Measurements from ENCODE around the gene INSYN2A. TPM values are rescaled to one million over a fixed set of nuclear protein-coding genes. Genes with fewer than 3 reads are reported as not detected.

Gene INSYN2A
- polyA plus RNA-seq, 4 donors, result 0.22 to 0.68 (median 0.25) TPM

DNA sequence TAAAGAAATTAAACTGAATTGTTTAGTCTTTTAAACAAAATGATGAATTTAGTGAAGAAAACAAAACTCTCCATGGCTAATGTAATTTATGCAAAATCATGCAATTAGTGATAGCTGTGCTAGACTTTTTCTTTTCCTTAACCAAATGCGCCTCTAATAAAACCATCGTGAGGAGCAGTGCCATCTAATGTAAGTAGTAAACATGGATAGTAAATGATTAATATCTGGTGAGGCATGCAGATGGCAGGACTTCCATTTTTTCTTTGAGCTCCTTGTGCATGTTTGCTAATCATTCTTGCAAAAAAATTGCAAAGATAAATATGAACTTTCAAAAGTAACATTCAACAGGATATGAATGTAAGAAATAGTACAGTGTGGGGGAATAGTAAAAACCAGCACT, 2.3 kb downstream of the INSYN2A start:
- Histone ChIP-seq H3K27ac (ENCODE audit: low read depth in 1 of 3, low read length in 2 of 3) (no peak overlapping the region), H3K4me1 (ENCODE audit: control insufficient read depth in 3 of 3, insufficient read depth in 2 of 3, low read depth in 1 of 3, low read length in 2 of 3) (peaks cover 0 to 7% (median 0%) of the 10 kb centered on the region in 3 donors), H3K4me3 (ENCODE audit: low read depth in 1 of 3, low read length in 3 of 3) (no peak overlapping the region), H3K9me3 (ENCODE audit: control insufficient read depth in 2 of 2, insufficient read depth in 1 of 2, low read depth in 1 of 2, low read length in 1 of 2) (no peaks in the 10 kb centered on the region), H3K27me3 (ENCODE audit: control insufficient read depth in 3 of 3, insufficient read depth in 3 of 3, low read length in 3 of 3) (peaks cover 5 to 25% (median 9%) of the 10 kb centered on the region in 3 donors), H3K36me3 (ENCODE audit: control insufficient read depth in 3 of 3, insufficient read depth in 2 of 3, low read depth in 1 of 3, low read length in 3 of 3) (no peaks in the 10 kb centered on the region)
- DNase-seq (no peak), FAIRE-seq (no peak)
- 32 to 55% (median 53%) methylated on average over 2 of the region's 2 CpGs for WGBS, 3 donors

DNA sequence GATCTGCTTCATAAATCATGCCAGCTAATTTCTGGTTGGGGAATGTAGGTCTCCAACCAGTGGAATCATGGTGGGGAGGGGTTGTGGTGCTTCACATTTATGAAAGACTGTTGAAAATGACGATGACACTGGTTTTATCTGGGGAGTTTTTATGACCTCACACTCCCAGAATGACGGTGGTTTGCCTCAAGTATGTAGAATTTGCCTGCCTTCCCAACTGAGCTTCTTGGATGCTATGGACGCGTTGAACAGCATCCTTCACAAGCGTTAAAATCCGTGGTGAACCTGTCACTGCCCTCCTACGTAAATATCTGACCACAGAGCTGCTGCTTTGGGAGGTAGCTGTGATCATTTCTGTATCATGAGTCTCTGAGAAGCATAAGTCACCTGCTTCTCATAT, 3.3 kb downstream of the INSYN2A start:
- 70 to 78% (median 70%) methylated on average over 7 of the region's 7 CpGs for WGBS, 3 donors
- Histone ChIP-seq H3K4me1 (ENCODE audit: control insufficient read depth in 3 of 3, insufficient read depth in 2 of 3, low read depth in 1 of 3, low read length in 2 of 3) (peaks cover 0 to 7% (median 0%) of the 10 kb centered on the region in 3 donors), H3K4me3 (ENCODE audit: low read depth in 1 of 3, low read length in 3 of 3) (no peak overlapping the region), H3K9me3 (ENCODE audit: control insufficient read depth in 2 of 2, insufficient read depth in 1 of 2, low read depth in 1 of 2, low read length in 1 of 2) (no peaks in the 10 kb centered on the region), H3K36me3 (ENCODE audit: control insufficient read depth in 3 of 3, insufficient read depth in 2 of 3, low read depth in 1 of 3, low read length in 3 of 3) (no peaks in the 10 kb centered on the region), H3K27ac (ENCODE audit: low read depth in 1 of 3, low read length in 2 of 3) (no peak overlapping the region), H3K27me3 (ENCODE audit: control insufficient read depth in 3 of 3, insufficient read depth in 3 of 3, low read length in 3 of 3) (peaks cover 5 to 25% (median 9%) of the 10 kb centered on the region in 3 donors)
- FAIRE-seq (no peak), DNase-seq (no peak)

DNA sequence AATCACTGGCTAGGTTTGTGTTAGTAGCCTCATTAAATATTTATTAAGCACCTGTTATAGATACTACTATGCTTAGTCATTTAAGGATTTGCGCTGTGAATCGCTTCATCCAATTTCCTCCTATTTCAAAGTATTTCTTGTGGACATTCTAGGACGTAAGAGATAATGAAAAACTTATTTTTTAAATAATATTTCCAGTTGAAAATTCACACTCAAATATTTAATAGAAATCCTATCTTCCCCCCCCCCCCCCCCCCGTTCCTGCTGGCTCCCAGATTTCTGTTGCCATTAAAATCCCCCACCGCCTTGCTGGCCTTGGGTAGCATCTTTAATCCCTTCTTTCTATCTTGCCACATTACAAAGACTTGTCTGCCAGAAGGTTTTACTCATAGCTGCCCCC, 6.0 kb downstream of the INSYN2A start:
- 69 to 79% (median 71%) methylated on average over 5 of the region's 5 CpGs for WGBS, 3 donors
- H3K9me3 ChIP-seq (ENCODE audit: control insufficient read depth in 2 of 2, insufficient read depth in 1 of 2, low read depth in 1 of 2, low read length in 1 of 2), result no peaks in the 10 kb centered on the region
- H3K27ac ChIP-seq (ENCODE audit: low read depth in 1 of 3, low read length in 2 of 3), result no peak overlapping the region
- H3K4me3 ChIP-seq (ENCODE audit: low read depth in 1 of 3, low read length in 3 of 3), result no peak overlapping the region
- FAIRE-seq (no peak), DNase-seq (no peak)
- H3K4me1 ChIP-seq (ENCODE audit: control insufficient read depth in 3 of 3, insufficient read depth in 2 of 3, low read depth in 1 of 3, low read length in 2 of 3), result peaks cover 0 to 4% (median 0%) of the 10 kb centered on the region in 3 donors
- peaks cover 0 to 15% (median 5%) of the 10 kb centered on the region in 3 donors for H3K27me3 ChIP-seq (ENCODE audit: control insufficient read depth in 3 of 3, insufficient read depth in 3 of 3, low read length in 3 of 3)
- no peaks in the 10 kb centered on the region for H3K36me3 ChIP-seq (ENCODE audit: control insufficient read depth in 3 of 3, insufficient read depth in 2 of 3, low read depth in 1 of 3, low read length in 3 of 3)

DNA sequence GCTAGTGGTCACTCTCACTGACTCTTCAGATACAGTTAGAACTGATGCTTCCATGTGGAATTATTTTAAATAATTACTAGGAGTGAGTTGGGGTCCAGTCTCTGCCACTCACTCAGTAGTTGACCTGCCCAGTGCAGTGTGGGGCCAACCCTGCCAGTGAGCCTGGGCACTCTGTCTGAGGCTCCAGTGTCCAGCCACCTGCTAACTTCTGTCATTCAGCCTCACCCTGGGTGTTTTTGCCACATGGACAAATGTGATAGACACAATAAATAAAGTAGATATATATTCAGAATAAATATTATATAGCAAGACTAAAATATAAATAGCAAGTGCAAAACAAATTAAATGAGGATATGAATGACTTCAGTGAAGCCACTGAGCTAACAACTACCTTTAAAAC, 7.2 kb downstream of the INSYN2A start:
- Histone ChIP-seq H3K9me3 (ENCODE audit: control insufficient read depth in 2 of 2, insufficient read depth in 1 of 2, low read depth in 1 of 2, low read length in 1 of 2) (no peaks in the 10 kb centered on the region), H3K4me3 (ENCODE audit: low read depth in 1 of 3, low read length in 3 of 3) (no peak overlapping the region), H3K27me3 (ENCODE audit: control insufficient read depth in 3 of 3, insufficient read depth in 3 of 3, low read length in 3 of 3) (peaks cover 0 to 3% (median 0%) of the 10 kb centered on the region in 3 donors), H3K36me3 (ENCODE audit: control insufficient read depth in 3 of 3, insufficient read depth in 2 of 3, low read depth in 1 of 3, low read length in 3 of 3) (no peaks in the 10 kb centered on the region), H3K4me1 (ENCODE audit: control insufficient read depth in 3 of 3, insufficient read depth in 2 of 3, low read depth in 1 of 3, low read length in 2 of 3) (no peaks in the 10 kb centered on the region), H3K27ac (ENCODE audit: low read depth in 1 of 3, low read length in 2 of 3) (no peak overlapping the region)
- DNase-seq, result no peak
- FAIRE-seq, result no peak

DNA sequence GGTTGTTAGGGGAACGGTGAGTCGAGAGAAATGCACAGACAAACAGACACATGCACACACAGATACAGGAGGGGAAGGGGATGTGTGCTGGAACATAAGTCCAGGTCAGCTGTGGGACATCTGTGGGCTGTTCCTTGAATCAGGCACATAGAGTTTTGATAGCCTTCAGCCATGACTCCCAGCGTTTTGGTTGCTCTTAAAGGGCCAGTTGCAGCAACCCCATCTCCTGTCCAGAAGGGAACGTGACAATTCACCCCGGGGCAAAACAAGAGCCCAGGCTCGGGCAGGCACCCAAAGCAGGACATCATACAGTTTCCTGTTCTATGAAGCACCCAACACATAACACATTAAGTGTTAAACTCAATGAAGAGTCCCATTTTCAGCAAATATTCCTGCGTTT, 9.6 kb downstream of the INSYN2A start:
- no peak for DNase-seq
- Histone ChIP-seq H3K9me3 (ENCODE audit: control insufficient read depth in 2 of 2, insufficient read depth in 1 of 2, low read depth in 1 of 2, low read length in 1 of 2) (no peaks in the 10 kb centered on the region), H3K27ac (ENCODE audit: low read depth in 1 of 3, low read length in 2 of 3) (no peak overlapping the region), H3K36me3 (ENCODE audit: control insufficient read depth in 3 of 3, insufficient read depth in 2 of 3, low read depth in 1 of 3, low read length in 3 of 3) (no peaks in the 10 kb centered on the region), H3K27me3 (ENCODE audit: control insufficient read depth in 3 of 3, insufficient read depth in 3 of 3, low read length in 3 of 3) (no peaks in the 10 kb centered on the region), H3K4me3 (ENCODE audit: low read depth in 1 of 3, low read length in 3 of 3) (no peak overlapping the region), H3K4me1 (ENCODE audit: control insufficient read depth in 3 of 3, insufficient read depth in 2 of 3, low read depth in 1 of 3, low read length in 2 of 3) (no peaks in the 10 kb centered on the region)
- FAIRE-seq, result no peak
- WGBS, 3 donors, result 78 to 84% (median 81%) methylated on average over 7 of the region's 7 CpGs

DNA sequence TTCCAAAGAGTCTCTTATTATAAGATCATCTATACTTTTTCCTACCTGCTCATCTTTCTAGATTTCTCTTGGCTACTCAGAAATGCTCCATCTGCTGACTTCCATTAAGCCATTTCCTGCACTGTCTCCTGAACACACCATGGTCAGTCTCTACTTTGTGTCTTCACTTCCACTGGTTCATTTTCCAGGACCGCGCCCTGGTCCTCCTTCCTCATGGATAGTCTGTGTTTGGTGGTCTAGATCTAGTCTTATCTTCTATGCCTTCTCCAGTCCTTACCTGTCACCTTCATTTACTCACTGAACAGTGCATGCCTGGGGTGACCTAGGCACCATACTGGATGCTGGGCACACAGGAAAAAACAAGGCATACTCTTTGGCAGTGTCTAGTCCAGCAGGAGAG, 11.8 kb downstream of the INSYN2A start:
- 97 to 100% (median 98%) methylated on average over 2 of the region's 2 CpGs for WGBS, 3 donors
- no peak for FAIRE-seq
- Histone ChIP-seq H3K4me3 (ENCODE audit: low read depth in 1 of 3, low read length in 3 of 3) (no peak overlapping the region), H3K27me3 (ENCODE audit: control insufficient read depth in 3 of 3, insufficient read depth in 3 of 3, low read length in 3 of 3) (no peaks in the 10 kb centered on the region), H3K27ac (ENCODE audit: low read depth in 1 of 3, low read length in 2 of 3) (no peak overlapping the region), H3K9me3 (ENCODE audit: control insufficient read depth in 2 of 2, insufficient read depth in 1 of 2, low read depth in 1 of 2, low read length in 1 of 2) (peaks cover 0 to 3% of the 10 kb centered on the region in 2 donors), H3K36me3 (ENCODE audit: control insufficient read depth in 3 of 3, insufficient read depth in 2 of 3, low read depth in 1 of 3, low read length in 3 of 3) (no peaks in the 10 kb centered on the region), H3K4me1 (ENCODE audit: control insufficient read depth in 3 of 3, insufficient read depth in 2 of 3, low read depth in 1 of 3, low read length in 2 of 3) (no peaks in the 10 kb centered on the region)
- no peak for DNase-seq

DNA sequence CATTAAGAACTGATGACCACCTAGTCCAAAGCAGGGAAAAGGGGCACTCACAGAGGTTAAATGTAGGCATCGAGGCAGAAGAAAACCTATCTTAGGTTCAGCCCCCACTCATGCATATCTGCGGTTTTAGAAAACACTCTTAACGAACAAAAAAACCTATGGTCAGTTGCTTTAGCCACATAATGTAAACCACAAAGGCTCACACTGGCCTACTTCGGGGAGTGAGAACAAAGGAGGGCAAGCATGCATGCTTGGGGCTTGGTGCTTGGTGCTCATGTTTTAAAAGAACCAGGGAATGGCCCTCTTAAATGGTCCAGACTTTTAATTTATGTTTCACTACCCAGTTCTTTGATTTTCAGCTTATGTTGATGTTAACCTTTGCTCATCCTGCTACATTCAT, 14.2 kb downstream of the INSYN2A start:
- H3K36me3 ChIP-seq (ENCODE audit: control insufficient read depth in 3 of 3, insufficient read depth in 2 of 3, low read depth in 1 of 3, low read length in 3 of 3), result peaks cover 0 to 3% (median 0%) of the 10 kb centered on the region in 3 donors
- no peak overlapping the region for H3K4me3 ChIP-seq (ENCODE audit: low read depth in 1 of 3, low read length in 3 of 3)
- 90 to 93% (median 91%) methylated on average over 4 of the region's 4 CpGs for WGBS, 3 donors
- no peaks in the 10 kb centered on the region for H3K4me1 ChIP-seq (ENCODE audit: control insufficient read depth in 3 of 3, insufficient read depth in 2 of 3, low read depth in 1 of 3, low read length in 2 of 3)
- H3K27ac ChIP-seq (ENCODE audit: low read depth in 1 of 3, low read length in 2 of 3), result no peak overlapping the region
- H3K27me3 ChIP-seq (ENCODE audit: control insufficient read depth in 3 of 3, insufficient read depth in 3 of 3, low read length in 3 of 3), result no peaks in the 10 kb centered on the region
- peaks cover 0 to 3% of the 10 kb centered on the region in 2 donors for H3K9me3 ChIP-seq (ENCODE audit: control insufficient read depth in 2 of 2, insufficient read depth in 1 of 2, low read depth in 1 of 2, low read length in 1 of 2)
- DNase-seq, result no peak
- FAIRE-seq, result no peak

DNA sequence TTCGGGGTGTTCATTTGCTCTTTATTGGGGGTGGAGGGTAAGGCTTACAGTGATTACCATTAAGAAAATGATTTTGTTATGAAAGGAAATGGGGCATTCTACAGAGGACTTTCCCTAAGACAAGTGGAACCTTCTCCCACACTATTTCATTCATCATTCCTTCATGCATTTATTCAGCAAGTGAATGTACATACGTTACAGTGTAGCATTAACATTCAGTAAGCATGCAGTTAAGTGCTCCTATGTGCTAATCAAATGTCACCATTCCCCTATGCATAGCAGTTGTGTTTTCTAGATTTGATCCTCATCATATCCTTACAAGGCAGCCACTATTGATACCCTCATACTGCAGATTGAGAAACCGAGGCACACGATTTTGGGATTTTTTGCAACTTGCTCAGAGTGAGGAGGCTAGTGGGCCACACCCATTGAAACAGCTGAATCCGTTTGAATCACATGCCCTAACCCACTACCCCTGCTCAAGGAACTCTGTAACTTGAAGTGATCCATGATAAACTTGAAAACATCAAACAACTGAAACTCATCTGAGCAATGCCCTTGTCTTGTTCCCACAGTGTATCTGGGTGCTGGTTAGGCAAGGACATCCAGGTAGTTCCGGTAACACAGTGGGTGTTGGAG, 16.7 kb downstream of the INSYN2A start:
- DNase-seq (no peak), FAIRE-seq (no peak)
- H3K4me1 ChIP-seq (ENCODE audit: control insufficient read depth in 3 of 3, insufficient read depth in 2 of 3, low read depth in 1 of 3, low read length in 2 of 3), result no peaks in the 10 kb centered on the region
- H3K27ac ChIP-seq (ENCODE audit: low read depth in 1 of 3, low read length in 2 of 3), result no peak overlapping the region
- H3K27me3 ChIP-seq (ENCODE audit: control insufficient read depth in 3 of 3, insufficient read depth in 3 of 3, low read length in 3 of 3), result no peaks in the 10 kb centered on the region
- peaks cover 0 to 8% (median 0%) of the 10 kb centered on the region in 3 donors for H3K36me3 ChIP-seq (ENCODE audit: control insufficient read depth in 3 of 3, insufficient read depth in 2 of 3, low read depth in 1 of 3, low read length in 3 of 3)
- H3K4me3 ChIP-seq (ENCODE audit: low read depth in 1 of 3, low read length in 3 of 3), result no peak overlapping the region
- WGBS, 3 donors, result 91 to 93% (median 93%) methylated on average over 6 of the region's 6 CpGs
- peaks cover 0 to 3% of the 10 kb centered on the region in 2 donors for H3K9me3 ChIP-seq (ENCODE audit: control insufficient read depth in 2 of 2, insufficient read depth in 1 of 2, low read depth in 1 of 2, low read length in 1 of 2)

DNA sequence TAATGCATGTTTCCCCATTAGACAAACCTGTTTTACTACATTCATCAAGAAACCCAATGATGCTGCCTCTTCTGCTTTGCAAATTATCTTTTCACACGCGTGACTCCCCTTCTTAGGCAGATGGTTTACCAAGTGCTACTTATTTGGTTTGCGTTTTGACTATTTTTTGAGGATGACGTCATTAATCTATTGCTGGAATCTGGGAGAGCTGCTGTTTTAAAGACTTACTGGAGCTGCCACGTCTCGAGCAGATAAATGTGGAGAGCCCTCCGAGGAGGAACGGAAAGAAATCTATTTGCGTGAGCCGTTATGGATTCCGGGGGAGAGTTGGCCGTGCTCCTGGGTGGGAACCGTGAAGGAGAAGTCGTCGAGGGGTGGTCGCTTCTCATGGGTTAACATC, 19.7 kb downstream of the INSYN2A start:
- no peak for DNase-seq
- Histone ChIP-seq H3K9me3 (ENCODE audit: control insufficient read depth in 2 of 2, insufficient read depth in 1 of 2, low read depth in 1 of 2, low read length in 1 of 2) (peaks cover 0 to 3% of the 10 kb centered on the region in 2 donors), H3K27me3 (ENCODE audit: control insufficient read depth in 3 of 3, insufficient read depth in 3 of 3, low read length in 3 of 3) (no peaks in the 10 kb centered on the region), H3K4me3 (ENCODE audit: low read depth in 1 of 3, low read length in 3 of 3) (no peak overlapping the region), H3K4me1 (ENCODE audit: control insufficient read depth in 3 of 3, insufficient read depth in 2 of 3, low read depth in 1 of 3, low read length in 2 of 3) (no peaks in the 10 kb centered on the region), H3K36me3 (ENCODE audit: control insufficient read depth in 3 of 3, insufficient read depth in 2 of 3, low read depth in 1 of 3, low read length in 3 of 3) (peaks cover 0 to 8% (median 0%) of the 10 kb centered on the region in 3 donors), H3K27ac (ENCODE audit: low read depth in 1 of 3, low read length in 2 of 3) (no peak overlapping the region)
- WGBS, 3 donors, result 79 to 93% (median 90%) methylated on average over 16 of the region's 16 CpGs
- no peak for FAIRE-seq

Measured in small intestine (tissue), 7 donors.